ENCODE data around the gene C16orf95. TPM values are rescaled to one million over a fixed set of nuclear protein-coding genes. Genes with fewer than 3 reads are reported as not detected.

The C16orf95 gene
- total RNA-seq, 1 donor from 2014 or later = 5.0 TPM

- H3K27ac Mint-ChIP-seq (ENCODE audit: unreplicated experiment) = no peak overlapping the region
- no peaks in the 10 kb centered on the region for H3K27me3 Mint-ChIP-seq (ENCODE audit: unreplicated experiment)
- no peak overlapping the region for H3K4me3 Mint-ChIP-seq (ENCODE audit: unreplicated experiment)
- H3K4me1 Mint-ChIP-seq (ENCODE audit: unreplicated experiment) = no peaks in the 10 kb centered on the region
- no peak for TF ChIP-seq CTCF (IDR thresholded peaks at IDR 0.05)
- H3K36me3 Mint-ChIP-seq (ENCODE audit: unreplicated experiment) = peaks cover 19% of the 10 kb centered on the region
- DNase-seq (ENCODE audit: extremely low spot score, unreplicated experiment) = no peak
- H3K9me3 Mint-ChIP-seq (ENCODE audit: unreplicated experiment) = no peaks in the 10 kb centered on the region
These were observed 17.7 kb upstream of the C16orf95 start for GRCh38 chr16:87334651-87335624.

- no peaks in the 10 kb centered on the region for H3K9me3 Mint-ChIP-seq (ENCODE audit: unreplicated experiment)
- TF ChIP-seq CTCF (IDR thresholded peaks at IDR 0.05) = no peak
- no peak overlapping the region for H3K4me3 Mint-ChIP-seq (ENCODE audit: unreplicated experiment)
- no peak overlapping the region for H3K27ac Mint-ChIP-seq (ENCODE audit: unreplicated experiment)
- peaks cover 21% of the 10 kb centered on the region for H3K36me3 Mint-ChIP-seq (ENCODE audit: unreplicated experiment)
- no peaks in the 10 kb centered on the region for H3K4me1 Mint-ChIP-seq (ENCODE audit: unreplicated experiment)
- H3K27me3 Mint-ChIP-seq (ENCODE audit: unreplicated experiment) = no peaks in the 10 kb centered on the region
- no peak for DNase-seq (ENCODE audit: extremely low spot score, unreplicated experiment)
These were observed 16.6 kb upstream of the C16orf95 start for GRCh38 chr16:87333581-87334331.

GRCh38 chr16:87333101-87333500 lies 15.9 kb upstream of the C16orf95 start:
- H3K9me3 Mint-ChIP-seq (ENCODE audit: unreplicated experiment) = no peaks in the 10 kb centered on the region
- no peak for TF ChIP-seq CTCF (IDR thresholded peaks at IDR 0.05)
- no peak overlapping the region for H3K27ac Mint-ChIP-seq (ENCODE audit: unreplicated experiment)
- H3K4me1 Mint-ChIP-seq (ENCODE audit: unreplicated experiment) = no peaks in the 10 kb centered on the region
- no peak for DNase-seq (ENCODE audit: extremely low spot score, unreplicated experiment)
- no peaks in the 10 kb centered on the region for H3K27me3 Mint-ChIP-seq (ENCODE audit: unreplicated experiment)
- peaks cover 19% of the 10 kb centered on the region for H3K36me3 Mint-ChIP-seq (ENCODE audit: unreplicated experiment)
- no peak overlapping the region for H3K4me3 Mint-ChIP-seq (ENCODE audit: unreplicated experiment)

- Mint-ChIP-seq H3K27ac (ENCODE audit: unreplicated experiment) (no peak overlapping the region), H3K27me3 (ENCODE audit: unreplicated experiment) (no peaks in the 10 kb centered on the region), H3K9me3 (ENCODE audit: unreplicated experiment) (no peaks in the 10 kb centered on the region), H3K4me3 (ENCODE audit: unreplicated experiment) (no peak overlapping the region), H3K4me1 (ENCODE audit: unreplicated experiment) (no peaks in the 10 kb centered on the region), H3K36me3 (ENCODE audit: unreplicated experiment) (peaks cover 19% of the 10 kb centered on the region)
- no peak for TF ChIP-seq CTCF (IDR thresholded peaks at IDR 0.05)
- no peak for DNase-seq (ENCODE audit: extremely low spot score, unreplicated experiment)
These were observed 15.0 kb upstream of the C16orf95 start for GRCh38 chr16:87332150-87332549.

Measured in osteocyte (in vitro differentiated cells).